T-helper 9 cell (primary cell): ENCODE data around the gene KIF1B.

ENCODE experiments used
- DNase-seq: peaks from one replicate; pipeline ENCODE4 v3.0.0-alpha.2; 2020
- total RNA-seq, 2 donors: gene quantifications; one replicate each; lab custom pipeline; 2026; lab: John Stamatoyannopoulos, UW

Gene KIF1B
- 38.6 to 56.3 reads per million in 2 donors for total RNA-seq

GRCh38 chr1:10209905-10210810 lies at the start of gene KIF1B:
TSS of gene KIF1B (plus strand) at chr1:10210570. CDS start at chr1:10232329, 21,759 bp downstream.
- peak; percentile 96 for DNase-seq

GRCh38 chr1:10160907-10161490 lies 49.4 kb upstream of the KIF1B start:
- no peak for DNase-seq

GRCh38 chr1:10161541-10162290 lies 48.7 kb upstream of the KIF1B start:
- no peak for DNase-seq

GRCh38 chr1:10168912-10169514 lies 41.4 kb upstream of the KIF1B start:
- DNase-seq: no peak

GRCh38 chr1:10170239-10170574 lies 40.2 kb upstream of the KIF1B start:
- no peak for DNase-seq

- DNase-seq: no peak
Measured at GRCh38 chr1:10171105-10171767, 39.1 kb upstream of the KIF1B start.

- no peak for DNase-seq
Measured at GRCh38 chr1:10171995-10172669, 38.2 kb upstream of the KIF1B start.

- DNase-seq: no peak
Measured at GRCh38 chr1:10173582-10173981, 36.8 kb upstream of the KIF1B start.

GRCh38 chr1:10177876-10178275 lies 32.5 kb upstream of the KIF1B start:
- DNase-seq: no peak

- no peak for DNase-seq
Measured at GRCh38 chr1:10178597-10179405, 31.6 kb upstream of the KIF1B start.

- DNase-seq: no peak
Measured at GRCh38 chr1:10179406-10180091, 30.8 kb upstream of the KIF1B start.

- DNase-seq: no peak
Measured at GRCh38 chr1:10181154-10181553, 29.2 kb upstream of the KIF1B start.

GRCh38 chr1:10185759-10186158 lies 24.6 kb upstream of the KIF1B start:
- DNase-seq: no peak

GRCh38 chr1:10186331-10187025 lies 23.9 kb upstream of the KIF1B start:
- DNase-seq: no peak

GRCh38 chr1:10187026-10187334 lies 23.4 kb upstream of the KIF1B start:
- no peak for DNase-seq

GRCh38 chr1:10188133-10188650 lies 22.2 kb upstream of the KIF1B start:
- no peak for DNase-seq

- no peak for DNase-seq
Measured at GRCh38 chr1:10189659-10190058, 20.7 kb upstream of the KIF1B start.

- DNase-seq: no peak
Measured at GRCh38 chr1:10192263-10192662, 18.1 kb upstream of the KIF1B start.

- no peak for DNase-seq
Measured at GRCh38 chr1:10193288-10193687, 17.1 kb upstream of the KIF1B start.

- DNase-seq: no peak
Measured at GRCh38 chr1:10195570-10195969, 14.8 kb upstream of the KIF1B start.
